ENCODE measurements around the gene GJA10. TPM values are rescaled to one million over a fixed set of nuclear protein-coding genes. Genes with fewer than 3 reads are reported as not detected.
"Not testable (repeated sequence)": the region's sequence is repeated elsewhere in the genome, so short reads cannot be mapped to it uniquely, and the experiment has no call there.

Gene GJA10
- total RNA-seq, 2 experiments from 2014 or later, result 0.35 to 1.3 TPM

DNA sequence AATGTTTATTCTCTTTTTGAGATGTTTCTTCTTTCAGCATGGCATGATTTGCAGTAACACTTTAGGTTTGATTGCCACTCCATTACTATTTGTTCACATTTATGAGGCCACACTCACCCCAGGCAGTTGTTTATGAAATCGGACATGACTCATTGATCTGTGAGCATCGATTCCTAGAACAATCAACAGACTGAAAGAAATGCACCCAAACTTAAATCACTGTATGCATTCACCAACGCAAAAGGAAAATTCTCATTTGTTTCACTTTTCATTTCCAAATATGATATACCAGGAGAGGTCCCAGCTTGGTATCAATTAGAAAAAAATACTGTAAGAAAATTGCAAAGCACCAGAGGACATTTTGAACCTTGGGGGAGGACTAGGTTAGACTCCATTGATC is 5.4 kb upstream of the GJA10 start:
- H3K4me1 Mint-ChIP-seq, result peaks cover 19% of the 10 kb centered on the region
- peak overlapping the region; percentile 42 for H3K4me3 Mint-ChIP-seq
- ATAC-seq (peak; percentile 74), DNase-seq (no peak)
- H3K27me3 Mint-ChIP-seq, result peaks cover 26% of the 10 kb centered on the region
- H3K9me3 Mint-ChIP-seq (ENCODE audit: low read depth), result no peaks in the 10 kb centered on the region
- H3K27ac Mint-ChIP-seq, result peak overlapping the region; percentile 58
- H3K36me3 Mint-ChIP-seq, result no peaks in the 10 kb centered on the region
- CTCF ChIA-PET, result interaction anchor here (0.7 kb wide), 1 partner anchor 761 kb away, joined by 3 read pairs; no protein-coding TSS in a partner anchor

DNA sequence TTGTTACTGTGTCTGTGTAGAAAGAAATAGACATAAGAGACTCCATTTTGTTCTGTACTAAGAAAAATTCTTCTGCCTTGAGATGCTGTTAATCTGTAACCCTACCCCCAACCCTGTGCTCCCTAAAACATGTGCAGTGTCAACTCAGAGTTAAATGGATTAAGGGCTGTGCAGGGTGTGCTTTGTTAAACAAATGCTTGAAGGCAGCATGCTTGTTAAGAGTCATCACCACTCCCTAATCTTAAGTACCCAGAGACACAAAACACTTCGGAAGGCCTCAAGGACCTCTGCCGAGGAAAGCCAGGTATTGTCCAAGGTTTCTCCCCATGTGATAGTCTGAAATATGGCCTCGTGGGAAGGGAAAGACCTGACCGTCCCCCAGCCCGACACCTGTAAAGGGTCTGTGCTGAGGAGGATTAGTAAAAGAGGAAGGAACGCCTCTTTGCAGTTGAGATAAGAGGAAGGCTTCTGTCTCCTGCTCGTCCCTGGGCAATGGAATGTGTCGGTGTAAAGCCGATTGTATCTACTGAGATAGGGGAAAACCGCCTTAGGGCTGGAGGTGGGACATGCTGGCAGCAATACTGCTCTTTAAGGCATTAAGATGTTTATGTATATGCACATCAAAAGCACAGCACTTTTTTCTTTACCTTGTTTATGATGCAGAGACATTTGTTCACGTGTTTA is 3.3 kb upstream of the GJA10 start:
- CTCF ChIA-PET; DNase-seq; ATAC-seq; H3K27ac Mint-ChIP-seq; H3K36me3 Mint-ChIP-seq; H3K9me3 Mint-ChIP-seq (ENCODE audit: low read depth): not testable (repeated sequence)
- Mint-ChIP-seq H3K4me3 (peak overlapping the region; percentile 9), H3K27me3 (peaks cover 41% of the 10 kb centered on the region), H3K4me1 (peaks cover 19% of the 10 kb centered on the region)

DNA sequence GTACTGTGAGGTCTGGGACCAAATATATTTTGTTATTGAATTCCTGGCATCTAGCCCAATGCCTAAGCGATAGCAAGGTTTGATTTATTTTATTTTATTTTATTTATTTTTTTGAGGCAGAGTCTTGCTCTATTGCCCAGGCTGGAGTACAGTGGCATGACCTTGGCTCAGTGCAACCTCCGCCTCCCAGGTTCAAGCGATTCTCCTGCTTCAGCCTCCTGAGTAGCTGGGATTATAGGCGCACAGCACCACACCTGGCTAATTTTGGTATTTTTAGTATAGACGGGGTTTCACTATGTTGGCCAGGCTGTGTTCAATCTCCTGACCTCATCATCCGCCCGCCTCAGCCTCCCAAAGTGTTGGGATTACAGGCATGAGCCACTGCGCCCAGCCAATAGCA is 1.7 kb upstream of the GJA10 start:
- CTCF ChIA-PET; H3K36me3 Mint-ChIP-seq; ATAC-seq; DNase-seq; H3K9me3 Mint-ChIP-seq (ENCODE audit: low read depth); H3K4me3 Mint-ChIP-seq; H3K27ac Mint-ChIP-seq: not testable (repeated sequence)
- Mint-ChIP-seq H3K27me3 (peaks cover 50% of the 10 kb centered on the region), H3K4me1 (peaks cover 19% of the 10 kb centered on the region)

DNA sequence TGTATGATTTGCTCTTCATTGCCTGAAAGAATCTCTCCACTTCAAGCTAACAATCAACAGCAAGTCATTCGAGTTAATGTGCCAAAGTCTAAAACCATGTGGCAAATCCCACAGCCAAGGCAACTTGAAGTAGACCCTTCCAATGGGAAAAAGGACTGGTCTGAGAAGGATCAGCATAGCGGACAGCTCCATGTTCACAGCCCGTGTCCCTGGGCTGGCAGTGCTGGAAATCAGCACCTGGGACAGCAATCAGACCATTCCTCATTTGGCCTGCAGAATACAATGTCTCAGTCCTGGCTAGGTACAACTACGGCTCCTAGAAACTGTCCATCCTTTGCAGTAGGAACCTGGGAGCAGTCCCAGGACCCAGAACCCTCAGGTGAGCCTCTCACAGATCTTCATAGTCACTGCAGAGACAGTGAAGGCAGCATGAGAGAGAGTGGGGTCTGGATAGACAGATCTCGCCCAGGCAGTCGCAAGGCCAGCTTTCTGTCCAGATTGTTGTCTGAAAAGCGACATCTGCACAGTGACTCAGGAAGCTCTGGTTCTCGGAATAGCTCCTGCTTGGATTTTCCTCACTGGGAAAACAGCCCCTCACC is 1.1 kb downstream of the GJA10 start:
- Mint-ChIP-seq H3K4me1 (peaks cover 7% of the 10 kb centered on the region), H3K27me3 (peaks cover 55% of the 10 kb centered on the region), H3K36me3 (no peaks in the 10 kb centered on the region), H3K9me3 (ENCODE audit: low read depth) (no peaks in the 10 kb centered on the region), H3K4me3 (no peak overlapping the region), H3K27ac (no peak overlapping the region)
- DNase-seq (no peak), ATAC-seq (no peak)
- CTCF ChIA-PET, result no interaction called here

DNA sequence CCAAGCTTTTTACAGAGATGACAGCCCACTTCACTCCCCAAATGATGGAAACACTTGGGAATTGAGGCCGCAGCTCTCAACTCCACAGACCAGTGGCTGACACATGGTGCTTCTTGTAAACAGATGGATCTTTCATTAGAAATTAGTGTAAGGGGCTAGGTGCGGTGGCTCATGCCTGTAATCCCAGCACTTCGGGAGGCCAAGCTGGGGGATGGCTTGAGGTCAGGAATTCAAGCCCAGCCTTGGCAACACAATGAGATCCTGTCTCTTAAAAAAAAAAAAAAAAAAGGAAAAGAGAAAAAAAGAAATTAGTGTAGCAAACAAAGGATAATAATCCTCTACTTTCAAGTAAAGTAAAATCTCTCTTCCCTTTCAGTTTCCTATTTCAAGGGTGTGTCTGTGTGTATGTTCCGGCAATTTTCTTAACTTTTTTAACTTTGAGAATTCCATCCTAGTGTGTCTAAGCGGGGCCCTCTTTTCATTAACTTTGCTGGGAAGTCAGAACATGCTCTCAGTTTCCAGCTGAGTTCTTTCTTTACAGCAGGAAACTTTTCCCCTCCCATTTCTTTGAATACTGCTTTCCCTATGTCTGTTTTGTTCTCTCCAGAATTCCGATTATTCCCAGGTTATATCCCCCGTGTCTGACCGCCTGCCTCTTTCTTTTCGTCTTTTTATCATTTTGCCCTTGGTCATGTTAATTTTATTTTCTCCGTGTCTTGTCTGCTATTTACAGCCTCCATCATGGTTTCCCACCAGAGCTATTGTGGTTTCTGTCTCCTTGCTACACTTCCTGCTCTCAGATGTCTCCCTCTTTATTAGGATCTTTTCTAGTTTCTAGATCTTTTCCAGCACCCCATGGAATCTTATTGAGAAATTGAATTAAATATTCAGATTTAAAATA is 16.0 kb downstream of the GJA10 start:
- ATAC-seq; H3K4me1 Mint-ChIP-seq; H3K27ac Mint-ChIP-seq; H3K4me3 Mint-ChIP-seq; DNase-seq; H3K36me3 Mint-ChIP-seq; H3K9me3 Mint-ChIP-seq (ENCODE audit: low read depth): not testable (repeated sequence)
- CTCF ChIA-PET, result interaction anchor here (0.7 kb wide), 1 partner anchor 112 kb away, joined by 4 read pairs; no protein-coding TSS in a partner anchor
- H3K27me3 Mint-ChIP-seq, result peaks cover 20% of the 10 kb centered on the region

DNA sequence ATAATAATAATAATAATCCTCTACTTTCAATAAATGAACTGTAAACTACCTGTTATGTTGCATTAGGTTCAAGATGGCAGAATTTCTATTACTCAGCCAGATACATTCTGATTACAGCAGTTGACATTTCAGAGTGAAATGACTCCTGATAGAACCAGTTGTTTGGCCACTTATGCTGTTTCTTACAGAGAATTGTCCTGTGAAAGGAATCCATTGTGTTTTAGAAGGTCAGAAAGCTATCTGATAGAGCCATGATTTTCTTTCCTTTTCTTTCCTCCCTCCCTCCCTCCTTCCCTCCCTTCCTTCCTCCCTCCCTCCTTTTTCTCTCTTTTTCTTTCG is 16.6 kb downstream of the GJA10 start:
- H3K4me1 Mint-ChIP-seq, result peaks cover 8% of the 10 kb centered on the region
- no peak overlapping the region for H3K4me3 Mint-ChIP-seq
- no peak for DNase-seq
- H3K27me3 Mint-ChIP-seq, result peaks cover 20% of the 10 kb centered on the region
- no peak for ATAC-seq
- H3K27ac Mint-ChIP-seq, result no peak overlapping the region
- CTCF ChIA-PET, result interaction anchor here (1.1 kb wide), 1 partner anchor 10 kb away, joined by 3 read pairs; no protein-coding TSS in a partner anchor
- H3K9me3 Mint-ChIP-seq (ENCODE audit: low read depth), result no peaks in the 10 kb centered on the region
- H3K36me3 Mint-ChIP-seq, result peaks cover 3% of the 10 kb centered on the region

DNA sequence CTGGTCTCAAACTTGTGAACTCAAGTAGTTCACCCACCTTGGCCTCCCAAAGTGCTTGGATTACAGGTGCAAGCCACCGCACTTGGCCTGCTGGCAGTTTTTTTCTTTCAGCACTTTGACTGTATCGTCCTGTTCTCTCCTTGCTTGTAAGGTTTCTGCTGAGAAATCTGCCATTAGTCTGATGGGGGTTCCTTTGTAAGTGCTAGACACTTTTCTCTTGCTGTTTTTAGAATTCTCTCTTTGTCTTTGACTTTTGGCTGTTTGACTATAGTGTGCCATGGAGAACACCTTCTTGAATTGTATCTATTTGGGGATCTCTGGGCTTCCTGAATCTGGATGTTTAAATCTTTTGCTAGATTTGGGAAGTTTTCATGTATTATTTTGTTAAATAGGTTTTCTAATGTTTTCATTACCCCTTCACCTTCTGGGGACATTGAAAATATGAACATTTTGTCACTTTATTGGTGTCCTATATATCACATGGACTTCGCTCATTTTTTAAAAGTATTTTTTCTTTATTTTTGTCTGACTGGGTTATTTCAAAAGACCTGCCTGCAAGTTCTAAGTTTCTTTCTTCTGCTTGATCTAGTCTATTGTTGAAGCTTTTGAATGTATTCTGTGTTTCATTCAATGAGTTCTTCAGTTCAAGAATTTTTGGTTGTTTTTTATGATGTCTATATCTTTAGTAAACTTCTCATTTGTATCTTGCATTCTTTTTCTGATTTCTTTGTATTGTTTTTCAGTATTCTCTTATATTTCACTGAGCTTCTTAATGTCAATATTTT is 22.1 kb downstream of the GJA10 start:
- peaks cover 13% of the 10 kb centered on the region for H3K27me3 Mint-ChIP-seq
- H3K9me3 Mint-ChIP-seq (ENCODE audit: low read depth), result peaks cover 5% of the 10 kb centered on the region
- no peak for ATAC-seq
- peaks cover 10% of the 10 kb centered on the region for H3K36me3 Mint-ChIP-seq
- H3K27ac Mint-ChIP-seq, result no peak overlapping the region
- H3K4me1 Mint-ChIP-seq, result peaks cover 2% of the 10 kb centered on the region
- CTCF ChIA-PET, result no interaction called here
- no peak for DNase-seq
- no peak overlapping the region for H3K4me3 Mint-ChIP-seq

DNA sequence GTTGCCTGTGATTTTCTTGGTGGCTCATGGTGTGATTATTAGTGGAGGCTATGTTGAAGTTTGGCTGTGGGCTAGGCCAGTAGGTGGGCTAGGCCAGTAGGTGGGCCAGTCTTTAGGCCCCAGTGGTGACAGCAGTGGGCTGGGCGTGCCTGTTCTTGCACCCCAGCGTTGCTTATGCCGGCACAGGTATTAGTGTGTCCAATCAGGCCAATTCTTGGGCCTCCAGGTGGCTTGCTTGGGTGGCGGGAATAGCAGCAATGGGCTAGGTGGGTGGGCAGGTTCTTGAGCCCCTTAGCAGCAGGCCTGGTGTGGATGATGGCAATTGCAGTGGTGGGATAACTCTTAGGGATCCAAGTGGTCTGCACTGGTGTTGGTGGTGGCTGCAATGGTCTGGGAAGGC is 22.9 kb downstream of the GJA10 start:
- DNase-seq (no peak), ATAC-seq (no peak)
- Mint-ChIP-seq H3K4me1 (peaks cover 2% of the 10 kb centered on the region), H3K27ac (no peak overlapping the region), H3K36me3 (peaks cover 10% of the 10 kb centered on the region), H3K27me3 (peaks cover 13% of the 10 kb centered on the region), H3K9me3 (ENCODE audit: low read depth) (peaks cover 5% of the 10 kb centered on the region), H3K4me3 (no peak overlapping the region)
- CTCF ChIA-PET, result no interaction called here

DNA sequence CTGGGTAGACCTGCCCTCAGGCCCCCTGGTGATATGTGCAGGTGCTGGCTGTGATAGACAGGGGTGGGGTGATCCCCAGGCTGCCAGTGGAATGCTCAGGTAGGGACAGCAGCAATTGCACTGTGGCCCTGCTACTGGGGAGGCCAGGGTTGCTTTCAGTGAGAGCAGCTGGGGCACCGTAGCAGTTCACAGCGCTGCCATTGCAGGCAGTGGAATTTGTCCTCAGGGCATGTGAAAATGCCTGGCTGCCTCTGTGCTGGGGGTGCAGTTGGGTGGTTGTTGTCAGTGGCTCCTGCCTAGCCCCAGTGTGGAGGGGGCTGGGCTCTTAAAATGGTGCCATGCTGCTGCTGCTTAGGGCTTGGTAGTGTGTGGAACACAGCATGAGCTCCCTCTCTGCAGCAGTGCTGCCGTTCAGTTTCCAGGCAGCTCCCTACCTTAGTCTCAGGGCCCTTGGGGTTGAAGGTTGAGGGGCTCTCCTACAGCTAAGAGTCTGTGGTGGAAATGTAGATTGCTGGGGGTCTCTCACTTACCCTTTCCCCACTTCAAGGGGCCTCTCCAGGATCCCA is 23.6 kb downstream of the GJA10 start:
- Mint-ChIP-seq H3K27ac (no peak overlapping the region), H3K36me3 (peaks cover 10% of the 10 kb centered on the region), H3K4me3 (no peak overlapping the region), H3K27me3 (peaks cover 9% of the 10 kb centered on the region), H3K4me1 (peaks cover 2% of the 10 kb centered on the region), H3K9me3 (ENCODE audit: low read depth) (peaks cover 5% of the 10 kb centered on the region)
- CTCF ChIA-PET, result no interaction called here
- no peak for ATAC-seq
- no peak for DNase-seq

DNA sequence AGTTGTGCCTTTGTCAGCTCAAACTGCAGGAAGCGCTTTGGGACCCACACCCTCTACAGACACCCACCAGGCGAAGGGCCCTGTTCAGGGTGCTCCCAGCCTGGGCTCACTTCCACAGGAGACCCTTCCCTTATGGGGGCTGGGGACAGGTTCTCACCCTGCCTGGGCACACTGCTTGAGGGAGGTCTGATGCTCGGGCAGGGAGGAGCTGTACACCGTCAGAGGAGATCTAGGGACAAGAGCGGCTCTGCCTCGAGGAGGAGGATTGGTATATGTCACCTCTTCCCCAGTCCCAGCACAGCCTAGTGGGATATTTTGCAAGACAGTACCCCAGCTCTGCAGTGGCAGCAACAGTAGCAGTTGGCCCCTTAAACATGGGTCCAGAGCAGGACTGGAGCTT is 26.9 kb downstream of the GJA10 start:
- Mint-ChIP-seq H3K27ac (no peak overlapping the region), H3K4me3 (no peak overlapping the region), H3K36me3 (peaks cover 7% of the 10 kb centered on the region), H3K27me3 (peaks cover 3% of the 10 kb centered on the region), H3K9me3 (ENCODE audit: low read depth) (peaks cover 5% of the 10 kb centered on the region), H3K4me1 (peaks cover 3% of the 10 kb centered on the region)
- ATAC-seq (no peak), DNase-seq (no peak)
- CTCF ChIA-PET, result interaction anchor here (0.7 to 1.0 kb wide), 2 partner anchors 10 to 20 kb away, joined by 3 read pairs; no protein-coding TSS in a partner anchor

DNA sequence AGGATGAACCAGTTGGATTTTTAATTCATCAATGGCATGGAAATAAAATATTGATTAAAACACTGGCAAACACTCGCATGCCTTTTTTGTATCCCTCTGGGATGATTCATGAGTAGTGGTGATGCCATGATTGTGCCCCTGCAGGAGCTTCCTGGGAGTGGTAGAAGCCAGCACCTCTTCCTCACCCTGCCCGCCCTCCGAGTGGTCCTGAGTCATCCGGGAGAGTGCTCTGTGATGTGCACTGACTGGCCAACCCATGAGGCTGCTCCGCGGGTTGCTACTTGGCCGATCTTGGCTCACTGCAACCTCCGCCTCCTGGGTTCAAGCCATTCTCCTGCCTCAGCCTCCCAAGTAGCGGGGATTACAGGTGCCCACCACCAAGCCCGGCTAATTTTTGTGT is 27.4 kb downstream of the GJA10 start:
- Mint-ChIP-seq H3K9me3 (ENCODE audit: low read depth) (peaks cover 4% of the 10 kb centered on the region), H3K36me3 (peaks cover 4% of the 10 kb centered on the region), H3K27me3 (peaks cover 3% of the 10 kb centered on the region), H3K27ac (no peak overlapping the region), H3K4me1 (peaks cover 3% of the 10 kb centered on the region), H3K4me3 (no peak overlapping the region)
- ATAC-seq (no peak), DNase-seq (no peak)
- CTCF ChIA-PET, result no interaction called here

DNA sequence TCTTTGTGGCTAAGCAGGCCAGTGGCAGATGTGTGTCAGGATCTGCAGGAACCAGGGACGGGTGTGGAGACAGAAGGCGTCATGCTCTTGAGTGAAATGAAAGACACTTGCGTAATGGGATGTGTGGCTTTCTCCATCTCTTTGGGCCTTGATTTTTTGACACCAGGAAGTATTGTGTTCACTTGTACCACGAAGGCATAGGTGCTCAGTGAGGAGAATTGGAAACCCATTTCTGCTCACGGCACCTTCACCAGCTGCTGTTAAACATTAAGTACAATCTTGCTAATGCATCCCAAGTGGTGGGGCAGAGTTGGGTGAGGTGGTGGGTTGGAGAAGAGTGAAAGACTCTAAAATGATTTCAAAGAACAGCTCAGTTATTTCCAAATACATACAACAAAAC is 30.0 kb downstream of the GJA10 start:
- DNase-seq (no peak), ATAC-seq (no peak)
- Mint-ChIP-seq H3K4me1 (peaks cover 7% of the 10 kb centered on the region), H3K27ac (no peak overlapping the region), H3K36me3 (no peaks in the 10 kb centered on the region), H3K27me3 (peaks cover 3% of the 10 kb centered on the region), H3K4me3 (no peak overlapping the region), H3K9me3 (ENCODE audit: low read depth) (no peaks in the 10 kb centered on the region)
- CTCF ChIA-PET, result no interaction called here

DNA sequence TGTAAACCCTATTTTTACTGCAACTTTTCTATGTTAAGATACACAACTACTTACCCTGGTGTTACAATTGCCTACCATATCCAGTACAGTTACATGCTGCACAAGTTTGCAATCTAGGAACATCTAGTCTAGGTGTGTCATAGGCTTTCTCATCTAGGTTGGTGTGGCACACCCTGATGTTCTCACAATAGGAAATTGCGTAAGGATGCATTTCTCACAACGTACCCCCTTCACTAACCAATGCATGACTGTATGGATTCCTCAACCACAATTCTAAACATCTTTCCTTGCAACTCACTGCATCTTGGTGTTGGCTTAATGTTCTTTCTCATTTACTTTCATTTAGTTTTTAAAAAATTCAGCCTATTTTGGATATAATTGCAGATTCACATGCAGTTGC is 31.6 kb downstream of the GJA10 start:
- peaks cover 15% of the 10 kb centered on the region for H3K4me1 Mint-ChIP-seq
- no peaks in the 10 kb centered on the region for H3K27me3 Mint-ChIP-seq
- CTCF ChIA-PET, result no interaction called here
- H3K27ac Mint-ChIP-seq, result no peak overlapping the region
- H3K36me3 Mint-ChIP-seq, result peaks cover 2% of the 10 kb centered on the region
- H3K9me3 Mint-ChIP-seq (ENCODE audit: low read depth), result no peaks in the 10 kb centered on the region
- no peak overlapping the region for H3K4me3 Mint-ChIP-seq
- no peak for DNase-seq
- ATAC-seq, result no peak

Measured in activated CD8-positive, alpha-beta memory T cell treated with anti-CD3 and anti-CD28 coated beads, Interleukin-2, amount 10 ng/mL, durations not matched to agents 7 days and 5 days (primary cell).